IPS-15b (cell line): Measurements from ENCODE around the gene PTPRCAP.

Source experiments
- H3K27me3 ChIP-seq: one replicate; pipeline ENCODE4 v1.6.1; 2013; ENCODE audit warnings: low read length; ENCODE audit not compliant: control insufficient read depth, insufficient read depth
- H3K36me3 ChIP-seq: one replicate; pipeline ENCODE4 v1.6.1; 2013; ENCODE audit warnings: low read length; ENCODE audit not compliant: control insufficient read depth, insufficient read depth
- H3K4me1 ChIP-seq: one replicate; pipeline ENCODE4 v1.6.1; 2013; ENCODE audit warnings: mild to moderate bottlenecking, low read length; ENCODE audit not compliant: control insufficient read depth, insufficient read depth
- H3K4me3 ChIP-seq: one replicate; pipeline ENCODE4 v1.5.1; 2013; ENCODE audit warnings: low read depth, low read length
- H3K9ac ChIP-seq: one replicate; pipeline ENCODE4 v1.6.1; 2013; ENCODE audit warnings: low read depth, mild to moderate bottlenecking, low read length
- H3K9me3 ChIP-seq: one replicate; pipeline ENCODE4 v1.6.1; 2013; ENCODE audit warnings: mild to moderate bottlenecking, low read length; ENCODE audit not compliant: control insufficient read depth, insufficient read depth

Gene PTPRCAP

DNA sequence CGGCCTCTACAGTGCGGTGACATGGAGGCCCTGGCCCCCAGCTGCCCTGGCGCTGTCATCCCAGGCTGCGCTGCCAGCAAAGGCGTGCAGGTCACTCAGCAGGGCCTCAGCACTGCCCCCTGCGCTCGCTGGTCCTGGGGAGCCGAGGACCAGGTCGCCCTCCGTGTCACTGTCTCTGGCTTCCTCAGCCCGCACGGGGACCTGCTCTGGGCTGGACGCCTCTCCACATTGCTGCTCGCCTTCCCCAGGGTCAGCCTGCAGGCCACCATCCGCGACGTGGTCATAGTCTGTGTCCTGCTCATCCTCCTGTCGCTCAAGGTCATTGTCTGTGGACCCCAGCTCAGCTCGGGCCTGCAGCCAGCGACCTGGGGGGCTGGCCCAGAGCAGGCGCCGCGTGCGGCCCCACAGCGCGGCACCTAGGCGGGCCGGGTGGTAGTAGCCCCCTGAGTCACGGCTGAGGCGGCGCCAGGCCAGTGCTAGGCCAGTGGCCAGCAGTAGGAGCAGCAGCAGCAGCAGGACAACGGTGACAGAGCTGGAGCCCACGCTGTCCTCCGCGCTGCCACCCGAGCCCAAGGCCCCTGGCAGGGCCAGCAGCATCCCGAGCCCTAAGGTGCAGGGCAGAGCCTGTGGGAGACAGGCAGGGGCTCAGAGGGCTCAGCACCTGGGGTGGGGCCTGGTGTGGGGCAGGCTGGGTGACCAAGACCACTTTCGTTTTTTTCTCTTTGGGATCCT is 1.6 kb downstream of the PTPRCAP start:
- H3K36me3 ChIP-seq, result peaks cover 58% of the 10 kb centered on the region

DNA sequence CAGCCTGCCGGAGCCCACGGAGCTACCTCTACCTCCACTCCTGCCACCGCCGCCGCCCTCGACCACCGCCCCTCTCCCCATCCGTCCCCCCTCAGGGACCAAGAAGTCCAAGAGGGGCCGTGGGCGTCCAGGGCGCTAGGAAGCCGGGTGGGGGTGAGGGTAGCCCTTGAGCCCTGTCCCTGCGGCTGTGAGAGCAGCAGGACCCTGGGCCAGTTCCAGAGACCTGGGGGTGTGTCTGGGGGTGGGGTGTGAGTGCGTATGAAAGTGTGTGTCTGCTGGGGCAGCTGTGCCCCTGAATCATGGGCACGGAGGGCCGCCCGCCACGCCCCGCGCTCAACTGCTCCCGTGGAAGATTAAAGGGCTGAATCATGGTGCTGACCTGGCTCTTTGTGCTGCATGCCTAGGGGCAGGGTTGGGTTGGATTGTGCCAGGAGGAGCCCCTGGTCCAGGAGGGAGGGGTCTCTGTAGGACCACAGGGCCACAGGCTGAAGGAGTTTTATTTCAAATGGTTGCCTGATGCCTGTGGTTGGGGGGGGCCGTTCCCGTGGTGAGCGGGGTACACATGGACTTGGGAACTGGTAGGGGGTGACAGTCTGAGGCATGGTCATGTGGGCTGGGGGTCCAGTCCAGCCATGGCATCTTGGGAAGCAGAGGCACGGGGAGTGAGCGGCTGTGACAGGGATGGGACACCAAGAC is 2.3 kb downstream of the PTPRCAP start:
- Histone ChIP-seq H3K9ac (no peak overlapping the region), H3K9me3 (no peaks in the 10 kb centered on the region), H3K27me3 (no peaks in the 10 kb centered on the region), H3K4me1 (peaks cover 4% of the 10 kb centered on the region), H3K36me3 (peaks cover 56% of the 10 kb centered on the region), H3K4me3 (no peak overlapping the region)

More for the DNA sequence above, 1.6 kb downstream of the PTPRCAP start:
- H3K4me3 ChIP-seq, result no peak overlapping the region
- no peaks in the 10 kb centered on the region for H3K9me3 ChIP-seq
- no peaks in the 10 kb centered on the region for H3K27me3 ChIP-seq
- no peak overlapping the region for H3K9ac ChIP-seq
- peaks cover 4% of the 10 kb centered on the region for H3K4me1 ChIP-seq

- no peak overlapping the region for H3K4me3 ChIP-seq
- no peaks in the 10 kb centered on the region for H3K9me3 ChIP-seq
- H3K4me1 ChIP-seq, result peaks cover 4% of the 10 kb centered on the region
- H3K27me3 ChIP-seq, result no peaks in the 10 kb centered on the region
- H3K9ac ChIP-seq, result no peak overlapping the region
- H3K36me3 ChIP-seq, result peaks cover 50% of the 10 kb centered on the region
These were observed 3.0 kb downstream of the PTPRCAP start for GRCh38 chr11:67434395-67434881.

- Histone ChIP-seq H3K36me3 (peaks cover 44% of the 10 kb centered on the region), H3K9ac (no peak overlapping the region), H3K4me1 (peaks cover 4% of the 10 kb centered on the region), H3K4me3 (no peak overlapping the region), H3K9me3 (no peaks in the 10 kb centered on the region), H3K27me3 (no peaks in the 10 kb centered on the region)
These were observed 3.7 kb downstream of the PTPRCAP start for GRCh38 chr11:67433536-67434394.

DNA sequence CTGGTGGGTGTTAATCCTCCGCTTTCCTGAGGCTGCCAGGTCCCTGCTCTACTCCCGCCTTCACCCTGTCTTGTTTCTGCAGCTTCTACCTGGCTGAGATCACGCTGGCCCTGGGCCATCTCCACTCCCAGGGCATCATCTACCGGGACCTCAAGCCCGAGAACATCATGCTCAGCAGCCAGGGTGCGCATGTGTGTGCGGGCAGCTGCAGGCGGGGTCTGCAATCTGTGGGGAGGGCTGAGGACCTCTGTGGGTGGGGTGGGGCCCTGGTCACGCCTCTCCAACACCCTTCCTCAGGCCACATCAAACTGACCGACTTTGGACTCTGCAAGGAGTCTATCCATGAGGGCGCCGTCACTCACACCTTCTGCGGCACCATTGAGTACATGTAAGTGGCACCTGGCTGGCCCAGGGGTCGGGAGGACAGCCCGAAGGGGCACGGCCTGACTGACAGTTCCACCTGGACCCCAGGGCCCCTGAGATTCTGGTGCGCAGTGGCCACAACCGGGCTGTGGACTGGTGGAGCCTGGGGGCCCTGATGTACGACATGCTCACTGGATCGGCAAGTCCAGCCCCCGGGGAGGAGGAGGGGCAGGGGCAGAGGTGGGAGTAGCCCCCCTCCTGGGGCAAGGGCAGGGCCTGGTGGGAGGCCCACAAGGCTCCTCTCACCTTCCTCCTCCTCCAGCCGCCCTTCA is 4.7 kb downstream of the PTPRCAP start:
- H3K36me3 ChIP-seq, result peaks cover 36% of the 10 kb centered on the region
- H3K9me3 ChIP-seq, result no peaks in the 10 kb centered on the region
- no peak overlapping the region for H3K4me3 ChIP-seq
- no peaks in the 10 kb centered on the region for H3K27me3 ChIP-seq
- no peak overlapping the region for H3K9ac ChIP-seq
- peaks cover 4% of the 10 kb centered on the region for H3K4me1 ChIP-seq

DNA sequence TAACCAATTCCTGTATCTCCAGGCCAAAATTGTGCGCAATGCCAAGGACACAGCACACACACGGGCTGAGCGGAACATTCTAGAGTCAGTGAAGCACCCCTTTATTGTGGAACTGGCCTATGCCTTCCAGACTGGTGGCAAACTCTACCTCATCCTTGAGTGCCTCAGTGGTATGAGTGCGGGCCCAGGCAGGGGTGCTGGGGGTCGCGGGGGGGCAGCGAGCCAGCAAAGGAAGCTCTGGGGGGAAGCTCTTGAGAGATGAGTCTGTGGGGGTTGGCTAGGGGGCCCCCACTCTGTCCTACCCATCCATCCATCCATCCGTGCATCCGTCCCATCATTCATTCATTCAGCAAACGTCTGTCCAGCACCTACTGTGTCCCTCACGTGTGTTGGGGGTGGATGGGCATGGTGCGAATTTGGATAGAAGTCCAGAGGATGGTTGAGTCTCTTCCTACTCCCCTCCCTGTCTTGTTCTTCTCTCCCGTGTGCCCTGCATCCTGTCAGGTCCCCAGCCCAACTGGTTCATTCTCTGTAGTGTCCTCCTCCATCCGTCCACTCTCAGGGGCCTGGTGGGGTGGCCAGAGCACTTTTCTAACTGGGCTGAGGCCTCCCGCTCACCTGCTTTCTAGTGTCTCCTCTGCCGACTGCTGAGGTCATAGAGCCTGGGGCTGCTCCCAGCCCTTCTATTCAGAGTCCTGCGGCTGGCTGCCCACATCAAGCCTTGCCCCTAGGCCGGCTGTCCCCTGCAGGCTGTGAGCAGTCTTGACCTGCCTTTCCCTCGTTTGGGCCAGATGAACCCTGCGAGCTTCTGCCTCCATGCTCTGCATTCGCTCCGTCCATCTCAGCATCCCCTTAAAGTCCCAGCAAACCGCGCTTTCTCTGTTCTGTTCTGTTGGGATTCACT is 5.9 kb downstream of the PTPRCAP start:
- Histone ChIP-seq H3K4me3 (no peak overlapping the region), H3K9me3 (no peaks in the 10 kb centered on the region), H3K27me3 (no peaks in the 10 kb centered on the region), H3K36me3 (peaks cover 32% of the 10 kb centered on the region), H3K4me1 (peaks cover under 1% of the 10 kb centered on the region), H3K9ac (no peak overlapping the region)

DNA sequence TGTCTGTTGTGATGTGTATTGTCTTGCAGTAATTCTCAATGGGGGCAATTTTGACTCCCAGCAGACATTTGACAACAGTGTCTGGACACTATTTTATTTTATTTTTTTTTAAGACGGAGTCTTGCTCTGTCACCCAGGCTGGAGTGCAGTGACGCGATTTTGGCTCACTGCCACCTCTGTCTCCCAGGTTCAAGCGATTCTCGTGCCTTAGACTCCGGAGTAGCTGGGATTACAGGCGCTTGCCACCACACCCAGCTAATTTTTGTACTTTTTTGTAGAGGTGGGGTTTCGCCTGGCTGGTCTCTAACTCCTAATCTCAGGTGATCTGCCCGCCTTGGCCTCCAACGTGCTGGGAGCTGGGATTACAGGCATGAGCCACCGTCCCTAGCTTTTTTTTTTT is 7.8 kb downstream of the PTPRCAP start:
- Histone ChIP-seq H3K36me3 (peaks cover 22% of the 10 kb centered on the region), H3K9ac (no peak overlapping the region), H3K4me1 (no peaks in the 10 kb centered on the region), H3K9me3 (no peaks in the 10 kb centered on the region), H3K4me3 (no peak overlapping the region), H3K27me3 (no peaks in the 10 kb centered on the region)

DNA sequence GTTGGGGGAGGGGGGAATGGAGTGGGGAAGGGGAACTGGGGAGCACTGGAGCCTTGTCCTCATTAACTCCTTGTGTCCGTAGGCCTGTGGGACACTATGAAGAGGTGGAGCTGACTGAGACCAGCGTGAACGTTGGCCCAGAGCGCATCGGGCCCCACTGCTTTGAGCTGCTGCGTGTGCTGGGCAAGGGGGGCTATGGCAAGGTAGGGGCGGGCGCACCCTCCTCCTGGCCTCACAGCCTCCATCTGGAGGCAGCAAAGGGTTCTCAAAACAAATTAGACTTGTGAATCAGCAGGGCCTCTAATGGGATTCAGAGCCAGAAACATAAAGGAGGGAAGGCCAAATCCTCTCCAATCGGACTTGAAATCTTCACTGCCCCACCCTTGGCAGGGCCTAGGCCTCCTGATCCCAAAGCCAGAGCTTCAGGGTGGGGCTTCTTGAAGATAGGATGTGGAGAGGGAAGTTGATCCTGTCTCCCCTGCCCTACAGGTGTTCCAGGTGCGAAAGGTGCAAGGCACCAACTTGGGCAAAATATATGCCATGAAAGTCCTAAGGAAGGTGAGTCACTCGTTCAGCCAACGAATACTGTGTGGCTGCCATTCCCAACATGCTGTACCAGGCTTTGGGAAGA is 8.3 kb downstream of the PTPRCAP start:
- H3K9me3 ChIP-seq, result no peaks in the 10 kb centered on the region
- peaks cover 16% of the 10 kb centered on the region for H3K36me3 ChIP-seq
- H3K4me1 ChIP-seq, result no peaks in the 10 kb centered on the region
- H3K9ac ChIP-seq, result peak overlapping the region; percentile 85
- peak overlapping the region; percentile 99 for H3K4me3 ChIP-seq
- no peaks in the 10 kb centered on the region for H3K27me3 ChIP-seq

DNA sequence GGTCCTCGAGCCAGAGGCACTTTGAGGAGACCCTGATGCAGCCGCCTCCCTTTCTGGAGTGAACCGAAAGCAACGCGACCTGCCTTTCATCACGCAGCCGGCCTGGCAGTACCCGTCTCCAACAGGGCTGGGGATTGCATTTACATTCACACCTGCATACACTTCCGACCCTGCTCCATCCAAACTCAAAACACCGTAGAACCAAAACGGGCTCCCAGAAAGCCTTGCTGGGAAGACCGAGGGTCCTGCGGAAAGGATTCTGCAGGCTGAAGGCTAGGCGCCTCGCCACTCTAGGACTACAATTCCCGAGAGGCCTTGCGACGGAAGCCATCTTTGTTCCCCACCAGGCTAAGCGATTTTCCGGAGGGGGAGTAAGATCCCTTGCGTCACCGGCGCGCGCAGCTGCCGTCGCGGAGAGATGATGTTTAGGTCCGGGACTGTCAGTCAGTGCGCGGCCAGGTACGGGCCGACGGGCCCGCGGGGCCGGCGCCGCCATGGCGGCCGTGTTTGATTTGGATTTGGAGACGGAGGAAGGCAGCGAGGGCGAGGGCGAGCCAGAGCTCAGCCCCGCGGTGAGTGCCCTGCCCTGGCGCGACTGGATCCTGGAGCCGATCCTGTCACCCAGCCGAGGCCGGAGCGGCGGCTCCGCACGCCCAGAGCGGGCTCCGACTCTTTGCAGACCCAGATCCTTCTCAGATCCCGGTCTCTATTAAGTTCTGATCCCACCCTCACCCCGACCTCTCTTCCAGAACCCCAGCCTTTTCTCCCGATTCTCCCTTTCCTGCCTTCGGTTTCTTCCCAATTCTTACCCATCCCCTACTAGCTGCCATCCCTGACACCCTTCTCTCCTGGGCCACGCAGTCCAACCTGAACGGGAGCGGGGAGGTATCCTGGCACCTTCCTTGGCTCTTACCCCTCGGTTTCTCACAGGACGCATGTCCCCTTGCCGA is 9.2 kb downstream of the PTPRCAP start, which contains the start of gene RPS6KB2:
Gene RPS6KB2 (plus strand): TSS at position 443 of the 950 bp plus-strand sequence. CDS start 52 bp downstream, at position 495.
- Histone ChIP-seq H3K9me3 (no peaks in the 10 kb centered on the region), H3K36me3 (peaks cover 9% of the 10 kb centered on the region), H3K4me3 (peak within 1 kb of the TSS; percentile 99), H3K27me3 (no peaks in the 10 kb centered on the region), H3K9ac (peak within 1 kb of the TSS; percentile 85), H3K4me1 (no peaks in the 10 kb centered on the region)
